ENCODE data around the gene MS4A3. TPM values are rescaled to one million over a fixed set of nuclear protein-coding genes. Genes with fewer than 3 reads are reported as not detected.

The MS4A3 gene
- total RNA-seq, 1 experiment from 2014 or later = not detected

- no peak overlapping the region for H3K27ac Mint-ChIP-seq
- Histone ChIP-seq H2BK20ac (ENCODE audit: low read depth, low read length, poor library complexity, severe bottlenecking) (no peak overlapping the region), H3K79me1 (ENCODE audit: insufficient read depth, low read depth, low read length, poor library complexity, severe bottlenecking) (no peaks in the 10 kb centered on the region), H3T11ph (ENCODE audit: low read length) (no peak overlapping the region), H3K14ac (ENCODE audit: insufficient read depth, low read length) (no peak overlapping the region), H2AK5ac (ENCODE audit: insufficient read length, low read length) (no peak overlapping the region), H3K4me1 (ENCODE audit: insufficient read depth, low read length) (no peaks in the 10 kb centered on the region), H3K9ac (ENCODE audit: extremely low read depth, insufficient read length, low read length) (no peak overlapping the region), H3K27ac (ENCODE audit: insufficient read length, low read depth, low read length) (no peak overlapping the region), H3K27me3 (ENCODE audit: insufficient read depth, low read length) (no peaks in the 10 kb centered on the region; the same call in none of the 2 replicates), H3K79me2 (ENCODE audit: insufficient read depth, low read length) (no peaks in the 10 kb centered on the region), H2BK12ac (ENCODE audit: insufficient read length, low read depth, low read length) (no peak overlapping the region), H2BK15ac (ENCODE audit: low read depth, low read length) (no peak overlapping the region), H3K9me3 (ENCODE audit: control insufficient read depth, low read depth, low read length) (no peaks in the 10 kb centered on the region), H3K23me2 (ENCODE audit: insufficient read length, low read depth, low read length, poor library complexity, severe bottlenecking) (no peaks in the 10 kb centered on the region), H3K18ac (ENCODE audit: insufficient read length, low read depth, low read length) (no peak overlapping the region), H2BK5ac (ENCODE audit: insufficient read length, low read length) (no peak overlapping the region), H2BK120ac (ENCODE audit: low read depth, low read length, poor library complexity, severe bottlenecking) (no peak overlapping the region), H3K4me2 (ENCODE audit: insufficient read depth, insufficient read length, low read length) (no peak overlapping the region), H4K91ac (ENCODE audit: insufficient read length, low read depth, low read length) (no peak overlapping the region), H3K23ac (ENCODE audit: insufficient read length, low read depth, low read length) (no peak overlapping the region), H4K20me1 (ENCODE audit: control insufficient read depth, insufficient read depth, insufficient read length) (no peaks in the 10 kb centered on the region), H3K4ac (ENCODE audit: low read depth, low read length) (no peak overlapping the region), H4K8ac (replicated peaks; ENCODE audit: insufficient read length, low read depth, low read length) (no peak overlapping the region), H4K5ac (ENCODE audit: insufficient read length, low read depth, low read length) (no peak overlapping the region), H3K56ac (ENCODE audit: insufficient read length, low read depth, low read length) (no peak overlapping the region), H2AFZ (ENCODE audit: low read length) (no peak overlapping the region)
- H3K9me3 Mint-ChIP-seq = peaks cover 0 to 3% of the 10 kb centered on the region in 2 experiments; a peak in 1 of 5 replicates
- H3K27me3 Mint-ChIP-seq (ENCODE audit: low read depth) = no peaks in the 10 kb centered on the region
- DNase-seq = no peak
- peaks cover 10 to 14% of the 10 kb centered on the region in 2 experiments for H3K4me1 Mint-ChIP-seq
- H3K36me3 Mint-ChIP-seq (ENCODE audit: insufficient read depth in 1 of 3, low read depth in 3 of 3) = no peaks in the 10 kb centered on the region
- no peak for TF ChIP-seq CTCF (conservative IDR thresholded peaks at IDR 0.05)
- no peak overlapping the region; a peak in 1 of 5 replicates for H3K4me3 Mint-ChIP-seq
- WGBS (ENCODE audit: extremely low coverage, insufficient read length, low lambda C conversion rate) = no CpG with 5 or more reads among the region's 4 CpGs
These were observed 3.2 kb downstream of the MS4A3 start for GRCh38 chr11:60059521-60060240.

Data from H9 (cell line).